Coronary artery (tissue), 2 donors: Measurements from ENCODE around the gene MPC1.

Source experiments
- DNase-seq: peaks from one replicate; pipeline ENCODE4 v3.0.0-alpha.2; 2017; ENCODE audit warnings: low spot score
- H3K27ac ChIP-seq, 2 donors: fragments of 200-600 bp; sonication (generic); one replicate each; pipeline ENCODE4 v1.5.1; 2016 to 2019
- H3K4me3 ChIP-seq: fragments of 200-600 bp; sonication (generic); 2 replicates; pipeline ENCODE4 v1.5.1; 2016; ENCODE audit warnings: mild to moderate bottlenecking, moderate library complexity
- CTCF ChIP-seq: fragments of 200-600 bp; sonication (generic); IDR thresholded peaks from one replicate; pipeline ENCODE4 v1.5.1; 2019; ENCODE audit warnings: antibody characterized with exemption

Gene MPC1

DNA sequence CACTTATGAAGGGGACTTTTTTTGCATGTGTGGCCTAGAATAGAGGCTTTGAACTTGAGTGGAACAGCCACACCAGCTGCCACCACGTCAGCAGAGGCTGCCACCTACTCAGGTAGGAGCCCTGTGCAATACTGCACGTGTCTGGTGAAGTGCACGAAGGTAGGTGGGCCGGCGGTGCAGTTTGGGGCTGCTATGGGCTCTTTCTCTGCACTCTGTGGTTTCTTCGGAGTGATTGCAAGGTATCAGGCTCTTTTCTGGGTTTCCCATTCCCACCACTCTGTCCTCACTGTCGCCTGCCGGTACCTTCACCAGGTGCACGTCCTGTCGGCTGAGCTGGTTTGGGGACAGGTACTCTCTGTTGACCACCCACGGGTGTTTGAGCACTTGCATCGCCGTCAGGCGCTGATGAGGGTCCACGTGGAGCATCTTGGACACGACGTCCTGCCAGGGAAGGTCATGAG, 30.8 kb upstream of the MPC1 start:
- no peak overlapping the region for H3K27ac ChIP-seq
- H3K4me3 ChIP-seq, result no peak overlapping the region
- TF ChIP-seq CTCF, result no peak
- no peak for DNase-seq

DNA sequence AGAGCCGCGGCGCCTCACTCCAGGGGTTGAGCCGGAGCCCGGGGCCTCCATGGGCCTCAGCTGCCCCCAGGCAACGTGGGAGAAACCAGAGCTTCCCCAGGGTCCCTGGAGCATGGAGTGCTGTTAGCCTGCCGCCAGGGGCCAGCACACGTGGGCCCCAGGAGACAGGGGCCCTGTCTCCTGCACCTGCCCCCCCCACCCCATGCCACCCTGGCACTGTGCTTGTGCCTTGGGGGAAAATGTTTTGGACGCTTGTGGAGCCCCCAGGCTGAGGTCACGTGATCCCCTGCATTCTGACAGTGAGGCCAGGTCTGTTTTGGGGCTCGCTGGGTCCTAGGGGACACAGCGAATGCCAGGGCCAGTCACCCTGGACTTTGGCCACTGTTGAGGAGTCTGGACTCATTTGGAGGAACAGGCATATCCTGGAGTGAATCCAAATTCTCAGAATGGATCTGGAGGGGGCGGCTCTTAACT, 30.2 kb upstream of the MPC1 start:
- no peak for TF ChIP-seq CTCF
- no peak for DNase-seq
- Histone ChIP-seq H3K27ac (no peak overlapping the region), H3K4me3 (no peak overlapping the region)

GRCh38 chr6:166412156-166412910, 29.6 kb upstream of the MPC1 start:
- H3K4me3 ChIP-seq, result no peak overlapping the region
- H3K27ac ChIP-seq, result no peak overlapping the region
- no peak for DNase-seq
- TF ChIP-seq CTCF, result no peak

DNA sequence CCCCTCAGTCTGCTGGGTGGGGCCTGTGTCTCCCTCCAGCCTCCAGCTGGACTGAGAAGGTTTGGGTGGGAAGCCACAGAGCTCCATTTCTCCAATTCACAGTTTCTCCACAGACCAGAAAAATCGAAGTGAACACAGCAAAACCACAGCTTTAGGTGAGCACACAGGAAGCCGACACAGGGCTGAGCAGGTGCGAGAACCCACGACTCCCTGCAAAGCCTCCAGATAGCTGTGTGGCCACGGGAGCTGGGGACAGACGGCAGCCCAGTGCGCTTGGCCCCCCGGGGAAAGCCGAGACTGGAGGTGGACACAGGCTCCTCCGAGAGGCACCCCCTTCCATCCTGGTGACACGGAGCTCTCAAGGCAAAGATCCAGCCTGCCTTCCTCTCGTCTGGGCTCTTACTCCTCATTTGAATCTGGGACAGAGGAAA, 29.0 kb upstream of the MPC1 start:
- no peak for DNase-seq
- Histone ChIP-seq H3K27ac (no peak overlapping the region), H3K4me3 (no peak overlapping the region)
- TF ChIP-seq CTCF, result no peak

DNA sequence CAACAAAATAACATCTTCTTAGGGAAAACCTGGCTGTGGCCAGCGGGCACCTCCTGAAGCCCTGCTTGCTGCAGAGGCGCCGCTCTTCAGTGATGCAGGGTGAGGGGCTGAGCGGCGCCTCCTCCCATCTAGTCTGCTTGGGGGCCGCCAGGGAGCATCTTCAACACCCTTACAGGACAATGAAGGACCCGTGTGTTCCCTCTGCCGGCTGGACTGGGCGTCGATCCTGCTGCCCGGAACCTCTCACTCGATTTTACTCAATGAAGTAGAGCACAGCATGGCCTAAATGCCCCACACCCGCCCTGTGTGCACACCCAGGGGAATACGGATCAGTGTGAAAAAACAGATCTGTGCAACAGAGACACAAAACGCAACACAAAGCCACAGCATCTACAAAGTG, 28.5 kb upstream of the MPC1 start:
- no peak overlapping the region for H3K4me3 ChIP-seq
- H3K27ac ChIP-seq, result no peak overlapping the region
- no peak for DNase-seq
- no peak for TF ChIP-seq CTCF

DNA sequence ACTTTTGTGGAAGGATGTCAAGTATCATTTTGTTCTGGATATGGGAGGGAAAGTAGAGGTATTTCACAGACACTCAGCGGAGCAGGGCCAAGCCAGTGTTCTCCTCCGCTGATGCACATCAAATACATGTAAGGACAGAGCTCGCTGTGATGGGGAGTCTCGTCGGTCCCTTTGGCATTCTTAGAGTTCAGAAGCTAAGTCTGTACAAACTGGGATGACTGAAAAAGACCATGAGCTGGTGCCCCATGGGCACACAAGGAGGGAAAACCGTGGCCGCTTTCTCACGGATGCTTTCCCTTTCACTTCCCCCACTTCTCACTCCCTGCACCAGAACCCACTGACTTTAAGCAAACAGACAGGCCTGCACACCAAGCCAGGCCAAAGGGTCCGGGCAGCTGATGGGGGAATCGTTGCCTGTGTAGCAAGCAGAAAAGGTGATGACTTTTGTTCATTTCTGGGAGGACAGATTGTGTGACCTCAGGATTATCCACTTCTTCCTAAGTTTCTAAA, 27.7 kb upstream of the MPC1 start:
- TF ChIP-seq CTCF, result no peak
- Histone ChIP-seq H3K4me3 (no peak overlapping the region), H3K27ac (no peak overlapping the region)
- no peak for DNase-seq
